ENCODE measurements around the gene CCNF.
A peak's percentile ranks its signal among the peaks of the same experiment; 100 is the strongest.

The CCNF gene

GRCh38 chr16:2388875-2389433 is 40.3 kb upstream of the CCNF start:
- no peak overlapping the region for H3K4me3 ChIP-seq (replicated peaks; ENCODE audit: low read depth, low read length)
- DNase-seq (ENCODE audit: low read depth), result peak; percentile 27
- no peak for TF ChIP-seq CTCF (IDR thresholded peaks at IDR 0.05; ENCODE audit: low read length, missing control alignments)

DNA sequence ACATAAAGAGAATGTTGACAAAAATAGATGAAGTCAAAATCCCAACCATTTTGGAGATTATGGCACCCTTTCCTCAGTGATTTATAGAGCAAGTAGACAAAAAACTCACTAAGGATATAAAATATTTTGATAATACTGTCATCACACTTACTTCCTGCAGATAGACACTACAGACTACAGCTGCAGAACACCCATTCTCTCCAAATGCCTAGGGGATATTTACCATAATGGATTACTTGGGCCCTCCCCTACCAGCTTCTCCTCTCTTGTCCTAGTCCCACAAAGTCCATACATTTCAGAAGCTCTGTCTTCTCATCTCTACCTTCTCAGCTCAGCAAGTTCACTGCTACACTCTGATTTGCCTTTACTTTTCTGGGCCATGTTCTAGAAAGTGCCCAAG is 37.2 kb upstream of the CCNF start:
- TF ChIP-seq CTCF (IDR thresholded peaks at IDR 0.05; ENCODE audit: low read length, missing control alignments), result no peak
- no peak for DNase-seq (ENCODE audit: low read depth)
- no peak overlapping the region for H3K4me3 ChIP-seq (replicated peaks; ENCODE audit: low read depth, low read length)

GRCh38 chr16:2398520-2398919 is 30.7 kb upstream of the CCNF start:
- DNase-seq (ENCODE audit: low read depth), result no peak
- TF ChIP-seq CTCF (IDR thresholded peaks at IDR 0.05; ENCODE audit: low read length, missing control alignments), result no peak
- no peak overlapping the region for H3K4me3 ChIP-seq (replicated peaks; ENCODE audit: low read depth, low read length)

GRCh38 chr16:2404099-2404498 is 25.1 kb upstream of the CCNF start:
- no peak for DNase-seq (ENCODE audit: low read depth)
- no peak for TF ChIP-seq CTCF (IDR thresholded peaks at IDR 0.05; ENCODE audit: low read length, missing control alignments)
- H3K4me3 ChIP-seq (replicated peaks; ENCODE audit: low read depth, low read length), result no peak overlapping the region

DNA sequence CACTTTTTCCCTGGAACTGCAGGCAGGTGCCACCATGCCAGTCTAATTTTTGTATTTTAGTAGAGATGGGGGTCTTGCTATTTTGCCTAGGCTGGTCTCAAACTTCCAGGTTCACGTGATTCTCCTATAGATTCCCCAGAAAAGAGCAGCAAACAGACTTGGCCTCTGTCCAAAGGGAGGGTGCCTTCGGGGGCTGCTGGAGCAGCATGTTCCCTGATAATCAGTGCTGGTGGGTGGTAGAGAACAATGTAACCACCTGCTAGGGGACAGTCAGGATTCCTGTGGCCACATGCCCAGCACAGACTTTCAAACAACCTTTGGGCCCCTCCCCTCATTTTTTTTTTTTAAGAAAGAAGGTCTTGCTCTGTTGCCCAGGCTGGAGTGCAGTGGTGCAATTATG is 14.2 kb upstream of the CCNF start:
- H3K4me3 ChIP-seq (replicated peaks; ENCODE audit: low read depth, low read length), result no peak overlapping the region
- DNase-seq (ENCODE audit: low read depth), result no peak

DNA sequence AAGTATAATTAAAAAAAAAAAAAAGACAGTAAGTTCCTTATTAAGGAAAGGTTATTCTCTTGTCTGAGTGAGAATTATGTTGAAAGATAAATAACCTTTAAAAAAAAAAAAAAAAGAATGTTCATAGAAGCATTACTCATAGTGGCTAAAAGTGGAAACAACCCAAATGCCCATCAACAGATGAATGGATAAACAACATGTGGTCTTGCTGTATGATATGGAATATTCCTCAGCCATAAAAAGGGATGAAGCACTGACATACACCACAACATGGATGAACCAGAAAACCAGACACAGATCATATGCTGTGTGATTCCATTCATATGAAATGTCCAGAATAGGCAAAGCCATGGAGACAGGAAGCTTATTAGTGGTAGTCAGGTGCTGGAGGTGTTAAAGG is 9.2 kb upstream of the CCNF start:
- TF ChIP-seq CTCF (IDR thresholded peaks at IDR 0.05; ENCODE audit: low read length, missing control alignments), result no peak
- no peak for DNase-seq (ENCODE audit: low read depth)
- H3K4me3 ChIP-seq (replicated peaks; ENCODE audit: low read depth, low read length), result no peak overlapping the region

More for the DNA sequence above, 14.2 kb upstream of the CCNF start:
- no peak for TF ChIP-seq CTCF (IDR thresholded peaks at IDR 0.05; ENCODE audit: low read length, missing control alignments)

DNA sequence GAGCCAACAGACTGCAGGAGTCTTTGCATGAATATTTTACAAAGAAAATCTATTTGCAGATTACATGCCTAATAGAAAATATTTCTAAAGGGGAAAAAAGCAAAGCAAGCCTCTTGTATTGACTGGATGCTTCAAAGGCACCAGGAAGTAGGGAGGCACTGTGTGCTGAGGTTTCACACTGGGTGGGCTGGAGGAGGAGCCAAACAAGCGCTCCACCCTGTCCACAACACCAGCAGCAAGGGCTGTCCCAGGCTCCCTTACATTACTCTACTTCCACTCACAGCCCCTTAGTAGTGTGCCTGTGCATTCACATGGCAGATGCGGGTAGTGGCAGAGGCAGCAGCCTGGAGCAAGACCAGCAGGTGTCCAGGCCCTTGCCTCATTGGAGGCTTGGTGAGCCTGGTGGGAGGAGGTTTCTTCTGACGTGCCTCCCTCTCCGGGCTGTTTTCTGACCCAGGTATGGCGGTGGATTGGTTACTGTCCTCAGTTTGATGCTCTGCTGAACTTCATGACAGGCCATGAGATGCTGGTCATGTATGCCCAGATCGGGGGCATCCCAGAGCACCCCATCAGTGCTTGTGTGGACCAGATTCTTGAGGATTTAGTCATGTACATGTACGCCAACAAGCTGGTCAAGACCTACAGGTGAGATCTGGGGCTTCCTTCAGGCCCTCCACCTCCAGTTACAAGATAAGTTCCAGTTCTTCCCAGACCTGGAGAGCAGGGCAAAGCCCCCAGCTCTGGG is 7.0 kb upstream of the CCNF start:
- TF ChIP-seq CTCF (IDR thresholded peaks at IDR 0.05; ENCODE audit: low read length, missing control alignments), result no peak
- DNase-seq (ENCODE audit: low read depth), result no peak
- H3K4me3 ChIP-seq (replicated peaks; ENCODE audit: low read depth, low read length), result no peak overlapping the region
